Measurements from ENCODE around the gene CROCC2. TPM values are rescaled to one million over a fixed set of nuclear protein-coding genes. Genes with fewer than 3 reads are reported as not detected.

The CROCC2 gene
- polyA plus RNA-seq, 1 experiment: not detected

DNA sequence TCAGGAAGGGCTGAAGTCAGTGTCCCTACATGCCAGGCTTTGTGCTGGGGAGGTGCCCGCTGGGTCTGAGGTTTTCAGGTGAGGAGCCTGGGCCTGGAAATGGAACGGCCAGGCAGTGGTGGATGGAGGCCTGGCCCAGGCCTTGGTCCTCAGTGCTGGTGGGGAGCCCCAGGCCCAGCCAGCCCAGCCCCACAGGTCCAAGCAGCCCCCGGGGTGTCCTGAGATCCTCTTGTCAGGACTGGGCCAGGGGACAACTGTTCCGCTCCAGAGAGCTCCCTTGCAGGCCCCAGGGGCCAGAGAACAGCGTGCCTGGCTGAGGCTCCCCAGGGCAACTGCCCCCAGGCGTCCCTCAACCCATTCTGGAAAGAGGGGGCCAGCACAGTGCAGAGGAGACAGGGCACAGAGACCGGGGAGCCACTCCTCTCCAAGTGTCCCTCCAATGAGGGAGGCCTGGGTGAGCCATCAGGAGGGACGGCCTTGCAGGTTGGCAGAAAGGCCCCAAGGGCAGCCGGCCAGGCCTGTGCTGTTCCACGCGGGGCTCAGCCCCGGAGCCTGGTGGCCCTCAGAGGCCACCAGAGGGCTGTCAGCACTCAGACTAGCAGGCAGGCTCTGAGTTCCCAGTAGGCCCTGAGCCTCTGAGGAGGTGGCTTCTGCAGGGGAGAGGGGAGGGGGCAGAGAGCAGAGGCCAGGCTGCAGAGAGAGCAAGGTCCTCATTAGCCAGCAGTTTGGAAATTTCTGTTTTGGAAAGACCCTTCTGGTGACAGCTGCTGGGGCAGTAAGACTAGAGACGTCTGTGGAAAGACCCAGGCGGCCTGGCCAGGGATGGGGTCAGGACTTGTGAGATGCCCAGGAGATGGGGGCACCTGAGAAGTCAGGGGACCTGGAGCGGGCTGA lies 62.8 kb downstream of the CROCC2 start:
- Histone ChIP-seq H3K27me3 (ENCODE audit: control insufficient read depth, insufficient read depth, low read length) (peaks cover 28% of the 10 kb centered on the region), H3K4me3 (ENCODE audit: low read depth, low read length) (no peak overlapping the region), H3K9me3 (ENCODE audit: control insufficient read depth, insufficient read depth, low read length) (peaks cover 17% of the 10 kb centered on the region), H3K27ac (ENCODE audit: low read depth, low read length) (no peak overlapping the region)
- CTCF ChIA-PET: no interaction called here
- TF ChIP-seq, protein P1, sequence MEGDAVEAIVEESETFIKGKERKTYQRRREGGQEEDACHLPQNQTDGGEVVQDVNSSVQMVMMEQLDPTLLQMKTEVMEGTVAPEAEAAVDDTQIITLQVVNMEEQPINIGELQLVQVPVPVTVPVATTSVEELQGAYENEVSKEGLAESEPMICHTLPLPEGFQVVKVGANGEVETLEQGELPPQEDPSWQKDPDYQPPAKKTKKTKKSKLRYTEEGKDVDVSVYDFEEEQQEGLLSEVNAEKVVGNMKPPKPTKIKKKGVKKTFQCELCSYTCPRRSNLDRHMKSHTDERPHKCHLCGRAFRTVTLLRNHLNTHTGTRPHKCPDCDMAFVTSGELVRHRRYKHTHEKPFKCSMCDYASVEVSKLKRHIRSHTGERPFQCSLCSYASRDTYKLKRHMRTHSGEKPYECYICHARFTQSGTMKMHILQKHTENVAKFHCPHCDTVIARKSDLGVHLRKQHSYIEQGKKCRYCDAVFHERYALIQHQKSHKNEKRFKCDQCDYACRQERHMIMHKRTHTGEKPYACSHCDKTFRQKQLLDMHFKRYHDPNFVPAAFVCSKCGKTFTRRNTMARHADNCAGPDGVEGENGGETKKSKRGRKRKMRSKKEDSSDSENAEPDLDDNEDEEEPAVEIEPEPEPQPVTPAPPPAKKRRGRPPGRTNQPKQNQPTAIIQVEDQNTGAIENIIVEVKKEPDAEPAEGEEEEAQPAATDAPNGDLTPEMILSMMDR (IDR thresholded peaks at IDR 0.05; ENCODE audit: low read depth, low read length): no peak
- POLR2A ChIA-PET: no interaction called here
- DNase-seq (ENCODE audit: low read depth, low spot score): no peak

DNA sequence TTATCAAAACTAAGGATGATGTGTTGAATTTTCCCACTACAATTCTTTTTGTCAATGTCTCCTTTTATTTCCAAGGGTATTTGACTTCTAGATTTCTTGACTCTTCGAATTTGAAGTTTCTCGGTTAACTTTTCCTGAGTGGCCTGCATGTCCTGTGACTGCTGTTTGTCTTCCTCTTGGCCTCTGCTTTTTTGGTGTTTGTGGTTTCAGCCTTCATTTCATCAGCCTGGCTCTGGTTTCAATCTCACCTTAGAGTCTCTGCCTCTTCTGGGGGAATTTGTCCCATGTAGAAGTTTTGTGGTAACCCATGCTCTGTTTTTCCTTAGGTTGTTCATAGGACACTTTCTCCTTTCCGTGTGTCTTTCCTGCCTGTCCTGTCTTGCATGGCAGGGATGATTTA lies 64.0 kb downstream of the CROCC2 start:
- CTCF ChIA-PET: no interaction called here
- TF ChIP-seq, protein P1 (IDR thresholded peaks at IDR 0.05; ENCODE audit: low read depth, low read length): no peak
- Histone ChIP-seq H3K27me3 (ENCODE audit: control insufficient read depth, insufficient read depth, low read length) (peaks cover 28% of the 10 kb centered on the region), H3K9me3 (ENCODE audit: control insufficient read depth, insufficient read depth, low read length) (peaks cover 17% of the 10 kb centered on the region), H3K27ac (ENCODE audit: low read depth, low read length) (no peak overlapping the region), H3K4me3 (ENCODE audit: low read depth, low read length) (no peak overlapping the region)
- no peak for DNase-seq (ENCODE audit: low read depth, low spot score)
- POLR2A ChIA-PET: no interaction called here

DNA sequence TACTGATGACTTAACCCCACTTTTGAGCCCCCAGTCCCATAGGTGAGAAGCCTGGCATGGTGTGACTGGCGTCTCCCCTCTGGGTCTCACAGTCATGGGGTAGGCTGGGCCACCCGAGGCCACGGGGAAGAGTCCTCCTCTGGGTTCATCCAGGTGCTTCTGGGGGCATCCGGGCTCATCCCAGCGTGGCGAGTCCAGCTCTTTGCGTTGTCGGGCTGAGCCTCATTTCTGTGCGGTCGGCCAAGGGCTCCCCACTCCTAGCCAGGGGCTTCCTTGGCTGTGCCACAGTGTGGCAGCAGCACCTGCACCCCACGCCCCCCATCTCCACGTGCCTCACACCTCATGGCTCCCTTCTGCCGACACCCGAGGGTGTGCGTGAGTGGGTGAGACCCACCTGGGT lies 64.7 kb downstream of the CROCC2 start:
- ChIA-PET POLR2A (no interaction called here), CTCF (no interaction called here)
- Histone ChIP-seq H3K27me3 (ENCODE audit: control insufficient read depth, insufficient read depth, low read length) (peaks cover 33% of the 10 kb centered on the region), H3K9me3 (ENCODE audit: control insufficient read depth, insufficient read depth, low read length) (peaks cover 17% of the 10 kb centered on the region), H3K4me3 (ENCODE audit: low read depth, low read length) (no peak overlapping the region), H3K27ac (ENCODE audit: low read depth, low read length) (no peak overlapping the region)
- no peak for DNase-seq (ENCODE audit: low read depth, low spot score)
- TF ChIP-seq, protein P1 (IDR thresholded peaks at IDR 0.05; ENCODE audit: low read depth, low read length): no peak

DNA sequence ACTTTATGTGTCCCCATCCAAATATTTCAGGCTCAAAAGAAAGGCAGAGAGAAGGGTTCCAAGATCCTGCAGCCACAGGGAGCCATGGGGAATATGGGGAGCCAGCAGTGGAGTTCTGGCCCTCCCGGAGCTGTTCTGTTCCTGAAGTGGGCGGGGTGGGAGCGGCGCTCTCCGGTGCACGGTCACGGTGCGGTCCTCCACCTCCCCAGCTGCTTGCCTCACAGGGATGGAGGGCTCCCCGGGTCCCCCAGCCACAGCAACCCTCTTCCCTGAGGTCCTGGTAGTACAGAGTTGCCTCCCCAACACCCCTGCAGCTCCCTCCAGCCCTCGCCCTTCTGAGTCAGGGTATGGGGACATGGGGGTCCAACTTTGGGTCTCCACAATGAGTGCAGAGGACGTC lies 66.1 kb downstream of the CROCC2 start:
- Histone ChIP-seq H3K4me3 (ENCODE audit: low read depth, low read length) (no peak overlapping the region), H3K27ac (ENCODE audit: low read depth, low read length) (no peak overlapping the region), H3K27me3 (ENCODE audit: control insufficient read depth, insufficient read depth, low read length) (peaks cover 35% of the 10 kb centered on the region), H3K9me3 (ENCODE audit: control insufficient read depth, insufficient read depth, low read length) (peaks cover 17% of the 10 kb centered on the region)
- POLR2A ChIA-PET: no interaction called here
- DNase-seq (ENCODE audit: low read depth, low spot score): no peak
- TF ChIP-seq, protein P1 (IDR thresholded peaks at IDR 0.05; ENCODE audit: low read depth, low read length): no peak
- CTCF ChIA-PET: interaction anchor here (0.7 to 1.0 kb wide), 2 partner anchors 10 to 11 kb away, joined by 3 read pairs; no protein-coding TSS in a partner anchor

Data from AG04450 (cell line).